Liver (tissue), 9 donors: ENCODE measurements around the gene MRTFB. TPM values are rescaled to one million over a fixed set of nuclear protein-coding genes. Genes with fewer than 3 reads are reported as not detected.

Experiments
- DNase-seq: peaks from one replicate; pipeline ENCODE4 v3.0.0-alpha.2; 2017; ENCODE audit warnings: low spot score
- H3K27ac ChIP-seq, 2 donors: one replicate each; pipeline ENCODE4 v1.7.0; 2013; ENCODE audit warnings: inconsistent platforms in 2 of 2, low read length in 2 of 2, control low read depth in 1 of 2, low read depth in 1 of 2, mild to moderate bottlenecking in 1 of 2
- H3K27me3 ChIP-seq, 4 donors: one replicate each; pipeline versions ENCODE4 v1.6.1 to v1.7.0; 2013; ENCODE audit warnings: low read length in 3 of 4, inconsistent platforms in 1 of 4, mild to moderate bottlenecking in 1 of 4, moderate library complexity in 1 of 4; ENCODE audit not compliant: control insufficient read depth in 4 of 4, insufficient read depth in 4 of 4
- H3K36me3 ChIP-seq, 4 donors: one replicate each; pipeline versions ENCODE4 v1.6.1 to v1.7.0; 2013; ENCODE audit warnings: low read length in 3 of 4, mild to moderate bottlenecking in 3 of 4, low read depth in 1 of 4, moderate library complexity in 1 of 4; ENCODE audit not compliant: control insufficient read depth in 4 of 4, insufficient read depth in 3 of 4
- H3K4me1 ChIP-seq, 4 donors: one replicate each; pipeline versions ENCODE4 v1.6.1 to v1.7.0; 2013; ENCODE audit warnings: low read length in 3 of 4, mild to moderate bottlenecking in 3 of 4, moderate library complexity in 1 of 4; ENCODE audit not compliant: control insufficient read depth in 4 of 4, insufficient read depth in 4 of 4
- H3K4me3 ChIP-seq, 3 donors: one replicate each; pipeline versions ENCODE4 v1.6.1 to v1.7.0; 2013; ENCODE audit warnings: low read length in 3 of 3, control low read depth in 1 of 3, low read depth in 1 of 3, mild to moderate bottlenecking in 1 of 3
- H3K9ac ChIP-seq, 2 donors: one replicate each; pipeline ENCODE4 v1.7.0; 2013; ENCODE audit warnings: low read length in 2 of 2, mild to moderate bottlenecking in 2 of 2, moderate library complexity in 2 of 2, control low read depth in 1 of 2, low read depth in 1 of 2
- H3K9me3 ChIP-seq, 4 donors: one replicate each; pipeline versions ENCODE4 v1.6.1 to v1.7.0; 2013; ENCODE audit warnings: low read length in 3 of 4; ENCODE audit not compliant: control insufficient read depth in 4 of 4
- ATF3 ChIP-seq: IDR thresholded peaks from 2 replicates; pipeline ENCODE4 v1.6.1; 2016; ENCODE audit warnings: antibody characterized with exemption
- CTCF ChIP-seq: fragments of 150-350 bp; IDR thresholded peaks from 2 replicates; pipeline ENCODE4 v1.5.1; 2017; ENCODE audit warnings: improper control_type of control experiment, low read depth, low read length; ENCODE audit not compliant: missing input control
- EGR1 ChIP-seq, 2 donors: IDR thresholded peaks; 2 replicates each; pipeline ENCODE4 v1.6.1; 2016 to 2018; ENCODE audit warnings: antibody characterized with exemption in 2 of 2, low read depth in 2 of 2
- FOXA1 ChIP-seq: IDR thresholded peaks from 2 replicates; pipeline ENCODE4 v1.6.1; 2016; ENCODE audit warnings: antibody characterized with exemption
- FOXA2 ChIP-seq: IDR thresholded peaks from 2 replicates; pipeline ENCODE4 v1.6.1; 2016; ENCODE audit warnings: antibody characterized with exemption
- GABPA ChIP-seq, 2 donors: IDR thresholded peaks in 1 of 2; conservative IDR thresholded peaks in 1 of 2; 2 replicates each; pipeline ENCODE4 v1.6.1; 2016; ENCODE audit warnings: antibody characterized with exemption in 2 of 2, mild to moderate bottlenecking in 1 of 2, moderate library complexity in 1 of 2
- HNF4A ChIP-seq, 2 donors: conservative IDR thresholded peaks; 2 replicates each; pipeline ENCODE4 v1.6.1; 2016; ENCODE audit warnings: antibody characterized with exemption in 2 of 2, mild to moderate bottlenecking in 2 of 2
- HNF4G ChIP-seq: IDR thresholded peaks from 2 replicates; pipeline ENCODE4 v1.6.1; 2016; ENCODE audit warnings: antibody characterized with exemption
- JUND ChIP-seq, 2 donors: IDR thresholded peaks; 2 replicates each; pipeline ENCODE4 v1.6.1; 2016; ENCODE audit warnings: antibody characterized with exemption in 2 of 2
- MAX ChIP-seq: IDR thresholded peaks from 2 replicates; pipeline ENCODE4 v1.6.1; 2016; ENCODE audit warnings: antibody characterized with exemption
- NR2F2 ChIP-seq: IDR thresholded peaks from 2 replicates; pipeline ENCODE4 v1.6.1; 2016; ENCODE audit warnings: antibody characterized with exemption
- RAD21 ChIP-seq, 2 donors: IDR thresholded peaks; 2 replicates each; pipeline ENCODE4 v1.6.1; 2016; ENCODE audit warnings: antibody characterized with exemption in 2 of 2, mild to moderate bottlenecking in 2 of 2
- REST ChIP-seq: IDR thresholded peaks from 2 replicates; pipeline ENCODE4 v1.6.1; 2016; ENCODE audit warnings: antibody characterized with exemption, mild to moderate bottlenecking
- RXRA ChIP-seq, 2 donors: IDR thresholded peaks; 2 replicates each; pipeline ENCODE4 v1.6.1; 2017 to 2018; ENCODE audit warnings: antibody characterized with exemption in 2 of 2, mild to moderate bottlenecking in 1 of 2
- SP1 ChIP-seq: IDR thresholded peaks from 2 replicates; pipeline ENCODE4 v1.6.1; 2018; ENCODE audit warnings: antibody characterized with exemption, mild to moderate bottlenecking
- TAF1 ChIP-seq: conservative IDR thresholded peaks from 2 replicates; pipeline ENCODE4 v1.6.1; 2016; ENCODE audit warnings: antibody characterized with exemption, mild to moderate bottlenecking
- YY1 ChIP-seq: IDR thresholded peaks from 2 replicates; pipeline ENCODE4 v1.6.1; 2016; ENCODE audit warnings: antibody characterized with exemption, mild to moderate bottlenecking
- ZBTB33 ChIP-seq: IDR thresholded peaks from 2 replicates; pipeline ENCODE4 v1.6.1; 2016; ENCODE audit warnings: antibody characterized with exemption
- WGBS: extraction: QIAGEN DNeasy Blood & Tissue Kit; methylation state at CpG from one replicate; pipeline ENCODE4 v1.1.7; 2013; 5-methylcytosine and 5-hydroxymethylcytosine counted together
- polyA plus RNA-seq, 2 donors: library from polyadenylated mRNA; stranded (reverse) in 1 of 2; unstranded in 1 of 2; fragments of 200-250 nt in 1 of 2; fragments of >200 nt in 1 of 2; fragmentation: Nextera tagmentation in 1 of 2; extraction: Ambion mirVana in 1 of 2; gene quantifications; one replicate each; pipeline versions ENCODE4 v1.2.1 to v1.2.3, GENCODE V29; 2013 to 2015
- total RNA-seq, 2 donors: library from RNA; depleted of rRNA; stranded (reverse); fragments of >200 nt; gene quantifications; one replicate each; pipeline ENCODE4 v1.2.3, GENCODE V29; 2014
- donor health status: healthy.
- donor health status: healthy.
- donor health status: healthy.
- donor health status: healthy.
- donor health status: healthy.

MRTFB gene
- total and polyA plus RNA-seq, 4 donors, result 4.1 to 14.2 (median 5.8) TPM

GRCh38 chr16:14268073-14268472 lies 197.0 kb downstream of the MRTFB start:
- Histone ChIP-seq H3K36me3 (peaks cover 2 to 25% (median 16%) of the 10 kb centered on the region in 4 donors), H3K4me1 (no peaks in the 10 kb centered on the region)
- WGBS, result 97% methylated on average over 7 of the region's 7 CpGs

More at GRCh38 chr16:14268073-14268472, 197.0 kb downstream of the MRTFB start:
- H3K9ac ChIP-seq, result no peak overlapping the region
- TF ChIP-seq MAX (no peak), JUND (IDR thresholded peaks at IDR 0.05) (no peak), ATF3 (no peak), CTCF (no peak), FOXA2 (no peak), GABPA (IDR thresholded peaks at IDR 0.05 in 1 of 2, conservative IDR thresholded peaks at IDR 0.05 in 1 of 2) (no peak), HNF4A (conservative IDR thresholded peaks at IDR 0.05) (no peak), YY1 (no peak), REST (no peak), TAF1 (no peak), EGR1 (IDR thresholded peaks at IDR 0.05; ENCODE audit: low read depth in 2 of 2) (no peak), RAD21 (IDR thresholded peaks at IDR 0.05) (no peak), ZBTB33 (no peak), FOXA1 (no peak), NR2F2 (no peak), HNF4G (no peak), RXRA (IDR thresholded peaks at IDR 0.05) (no peak), SP1 (no peak)
- no peak for DNase-seq
- H3K27ac ChIP-seq, result no peak overlapping the region
- H3K4me3 ChIP-seq, result no peak overlapping the region
- H3K9me3 ChIP-seq, result peaks cover 0 to 4% (median 0%) of the 10 kb centered on the region in 4 donors
- H3K27me3 ChIP-seq, result no peaks in the 10 kb centered on the region
